Skeletal muscle cell (primary cell): Measurements from ENCODE around the gene PRKAA1.
"Not testable (repeated sequence)": the region's sequence is repeated elsewhere in the genome, so short reads cannot be mapped to it uniquely, and the experiment has no call there.

Experiments
- DNase-seq: peaks from one replicate; pipeline ENCODE4 v3.0.0-alpha.2; 2010; ENCODE audit warnings: low read depth
- H3K4me3 ChIP-seq: 2 replicates; pipeline ENCODE4 v1.5.1; 2011; ENCODE audit warnings: low read depth, mild to moderate bottlenecking, control low read depth, low read length, moderate library complexity

Gene PRKAA1

DNA sequence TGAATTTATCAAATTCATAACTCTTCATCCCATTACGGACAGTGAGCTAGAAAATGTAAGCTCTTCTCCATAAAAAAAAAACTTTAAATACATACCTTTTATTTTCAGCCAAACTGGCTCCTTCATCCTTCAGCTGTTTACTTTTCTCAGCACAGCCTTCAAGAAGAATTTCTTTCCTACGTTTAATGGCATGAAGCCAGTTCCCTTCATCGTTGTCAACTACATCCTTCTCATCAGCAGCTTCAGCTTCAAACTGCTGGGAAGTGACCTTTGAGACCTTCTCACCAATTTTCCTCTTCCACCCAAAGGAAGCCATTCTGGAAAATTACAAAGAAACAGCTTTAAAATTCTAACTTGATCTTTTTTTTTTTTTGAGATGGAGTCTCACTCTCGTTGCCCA, 51.5 kb downstream of the PRKAA1 start:
- H3K4me3 ChIP-seq = no peak overlapping the region
- DNase-seq = no peak

DNA sequence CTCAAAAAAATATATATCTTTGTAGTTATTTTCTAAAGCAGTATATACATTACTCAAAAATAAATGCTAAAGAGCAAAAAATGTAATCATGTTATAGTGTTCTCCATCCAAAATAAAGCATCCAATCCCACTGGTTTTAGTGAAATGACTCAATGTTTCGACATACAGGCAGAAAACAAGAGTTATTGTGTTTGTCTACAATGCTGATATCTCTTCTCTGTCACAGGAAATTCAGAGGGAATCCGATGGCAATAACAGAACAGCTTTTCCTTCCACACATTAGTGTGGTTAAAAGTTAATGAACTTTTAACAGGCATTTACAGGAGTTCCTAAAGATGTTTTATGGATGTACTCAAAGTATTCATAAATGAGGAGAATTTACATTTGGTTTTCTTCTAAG, 54.4 kb downstream of the PRKAA1 start:
- H3K4me3 ChIP-seq = no peak overlapping the region
- no peak for DNase-seq

DNA sequence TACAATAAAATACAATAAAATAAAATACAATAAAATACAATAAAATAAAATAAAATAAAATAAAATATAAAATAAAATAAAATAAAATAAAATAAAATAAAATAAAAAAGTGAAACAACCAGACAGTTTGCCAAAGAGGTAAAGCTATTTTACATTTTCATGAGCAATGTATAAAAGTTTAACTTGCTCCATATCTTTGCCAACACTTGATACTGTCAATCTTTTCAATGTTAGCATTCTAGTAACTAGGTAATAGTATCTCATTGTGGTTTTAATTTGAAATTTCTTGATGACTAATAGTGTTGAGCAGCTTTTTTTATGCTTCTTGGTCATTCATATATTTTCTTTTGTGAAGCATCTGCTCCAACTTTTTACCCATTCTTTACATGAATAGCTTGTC, 59.7 kb downstream of the PRKAA1 start:
- no peak for DNase-seq
- H3K4me3 ChIP-seq = no peak overlapping the region

DNA sequence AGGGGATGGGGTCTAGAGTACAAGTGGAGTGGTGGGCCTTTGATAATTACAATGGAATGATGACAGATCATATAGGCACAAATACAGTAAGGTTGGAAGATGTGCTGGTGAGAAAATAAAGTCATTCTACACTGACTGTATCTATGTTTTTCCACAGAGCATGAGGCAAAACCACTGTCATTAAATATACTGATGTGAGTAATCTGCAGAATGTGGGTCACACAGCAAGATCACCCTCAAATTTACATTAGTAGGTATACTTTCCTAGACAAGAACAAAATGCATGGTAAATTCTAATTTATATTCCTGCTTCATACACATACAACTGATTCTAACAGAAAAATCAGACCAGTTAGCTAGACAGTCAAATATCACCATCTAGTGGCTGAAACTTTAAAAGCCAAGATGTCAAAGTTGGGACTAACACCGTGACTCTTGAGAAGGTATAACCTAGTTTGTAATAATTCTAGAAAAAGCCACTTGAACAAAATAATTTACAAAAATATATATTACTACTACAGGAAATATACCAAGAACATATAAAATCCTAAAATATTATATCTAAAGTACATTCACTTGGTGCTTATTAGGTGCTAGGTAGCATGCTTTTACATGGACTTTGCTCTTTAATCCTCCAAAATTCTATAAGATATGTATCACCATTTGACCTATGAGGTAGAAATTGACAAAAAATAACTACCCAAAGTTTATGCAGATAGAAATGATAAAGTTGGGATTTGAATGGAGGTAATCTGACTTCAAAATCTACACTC, 61.9 kb downstream of the PRKAA1 start:
- no peak overlapping the region for H3K4me3 ChIP-seq
- no peak for DNase-seq

DNA sequence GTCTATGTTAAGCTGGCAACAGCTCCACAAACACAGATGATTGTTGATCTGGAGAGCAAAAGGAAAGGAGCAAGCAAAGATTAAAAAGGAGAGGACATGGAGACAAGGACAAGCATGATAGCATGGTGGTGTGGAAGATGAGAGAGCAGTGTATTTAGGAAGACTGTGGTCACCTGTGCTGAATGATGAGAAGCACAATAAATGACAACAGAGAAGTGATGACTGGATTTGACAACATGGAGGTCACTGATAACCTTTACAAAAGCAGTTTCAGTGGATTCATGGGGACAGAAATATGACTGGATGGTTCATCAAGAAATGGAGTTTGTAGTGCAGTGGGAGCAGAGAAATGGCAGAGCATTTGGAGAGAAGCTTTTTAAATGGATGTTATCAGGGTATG, 62.6 kb downstream of the PRKAA1 start:
- DNase-seq = no peak
- no peak overlapping the region for H3K4me3 ChIP-seq

DNA sequence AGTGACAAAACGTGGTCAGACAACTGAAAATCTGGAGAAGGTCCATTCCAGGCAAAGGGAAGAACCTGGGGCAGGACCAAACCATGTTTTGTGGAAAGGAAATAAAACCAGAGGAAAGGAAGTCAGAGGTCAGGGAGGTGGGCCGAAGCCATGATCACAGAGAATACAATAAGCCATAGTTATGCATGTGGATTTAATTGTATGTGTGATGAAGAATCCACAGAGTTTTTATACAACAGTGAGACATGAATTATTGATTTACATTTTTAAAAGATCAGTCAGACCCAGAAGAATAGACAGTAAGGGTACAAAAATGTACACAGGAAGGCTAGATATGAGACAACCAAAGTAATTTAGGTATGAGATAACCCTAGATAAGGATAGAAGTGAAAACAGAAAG, 63.2 kb downstream of the PRKAA1 start:
- H3K4me3 ChIP-seq = no peak overlapping the region
- no peak for DNase-seq

DNA sequence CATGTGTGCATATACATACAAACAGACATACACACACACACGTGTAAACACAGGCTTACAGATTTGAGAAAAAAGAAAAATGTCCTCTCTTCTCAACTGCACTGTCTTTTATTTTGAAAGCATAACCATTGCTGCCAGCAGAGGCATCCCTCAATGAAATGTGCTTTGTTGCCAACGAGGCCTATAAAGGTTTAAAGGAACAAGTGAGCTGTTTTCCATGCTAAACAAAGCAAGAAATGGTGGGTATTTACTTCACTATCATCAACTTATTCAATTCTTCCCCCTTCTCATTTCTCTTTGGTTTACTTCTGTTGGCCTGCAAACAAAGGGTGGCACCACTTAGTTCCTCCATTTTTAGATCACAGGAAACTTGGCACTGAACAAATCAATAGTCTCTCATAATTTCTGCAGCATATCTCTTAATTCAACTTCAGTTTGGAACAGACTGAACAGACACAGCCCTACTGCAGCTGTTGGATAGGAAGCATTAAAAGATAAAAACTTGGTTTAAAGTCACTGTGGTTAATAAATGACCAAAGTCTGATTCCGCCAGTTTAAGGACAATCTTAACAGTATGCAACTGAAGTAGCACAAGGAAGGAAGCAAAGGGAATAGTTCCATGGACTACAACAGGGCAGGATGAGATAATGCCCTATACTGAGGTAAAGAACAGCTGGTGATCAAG, 64.2 kb downstream of the PRKAA1 start:
- DNase-seq = no peak
- no peak overlapping the region for H3K4me3 ChIP-seq

DNA sequence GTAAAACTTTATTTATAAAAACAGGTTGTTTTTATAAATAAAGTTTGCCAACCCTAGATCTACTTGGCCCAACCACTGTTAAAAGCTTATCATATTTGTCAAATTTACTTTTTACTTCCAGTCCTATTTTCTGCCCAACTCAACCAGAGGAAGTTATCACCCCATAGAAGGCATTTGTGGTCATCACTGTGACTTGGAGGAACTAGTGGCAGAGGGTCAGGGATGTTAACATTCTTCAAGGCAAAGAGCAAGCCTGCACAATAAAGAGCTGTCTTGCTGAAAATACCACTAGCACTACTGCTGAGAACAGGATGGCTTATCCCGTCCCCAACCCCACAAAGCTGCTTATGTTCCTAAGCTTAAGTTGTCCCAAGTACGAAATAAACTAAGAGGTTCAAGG, 64.7 kb downstream of the PRKAA1 start:
- H3K4me3 ChIP-seq = no peak overlapping the region
- no peak for DNase-seq

DNA sequence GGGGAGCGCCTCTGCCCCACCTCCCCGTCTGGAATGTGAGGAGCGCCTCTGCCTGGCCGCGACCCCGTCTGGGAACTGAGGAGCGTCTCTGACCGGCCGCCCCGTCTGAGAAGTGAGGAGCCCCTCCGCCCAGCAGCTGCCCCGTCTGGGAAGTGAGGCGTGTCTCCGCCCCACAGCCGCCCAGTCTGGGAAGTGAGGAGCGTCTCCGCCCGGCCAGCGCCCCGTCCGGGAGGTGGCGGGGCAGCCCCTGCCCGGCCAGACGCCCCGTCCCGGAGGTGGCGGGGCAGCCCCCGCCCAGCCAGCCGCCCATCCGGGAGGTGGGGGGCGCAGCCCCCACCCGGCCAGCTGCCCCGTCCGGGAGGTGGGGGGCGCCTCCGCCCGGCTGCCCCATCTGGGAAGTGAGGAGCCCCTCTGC, 75.7 kb downstream of the PRKAA1 start:
- not testable (repeated sequence) for DNase-seq, H3K4me3 ChIP-seq

DNA sequence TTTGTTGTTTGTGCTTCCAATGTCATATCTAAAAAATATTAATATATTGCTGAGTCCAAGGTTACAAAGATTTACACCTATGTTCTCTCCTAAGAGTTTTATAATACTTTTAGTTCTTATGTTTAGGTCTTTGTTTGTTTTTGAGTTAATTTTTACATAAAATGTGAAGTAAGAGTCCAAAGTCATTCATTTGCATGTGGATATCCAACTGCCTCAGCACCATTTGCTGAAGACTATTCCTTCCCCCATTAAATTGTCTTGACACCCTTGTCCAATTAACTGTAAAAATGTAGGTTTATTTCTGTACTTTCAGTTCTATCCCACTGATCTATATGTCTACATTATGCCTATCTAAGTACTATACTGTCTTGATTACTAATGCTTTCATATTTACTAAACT, 78.1 kb downstream of the PRKAA1 start:
- H3K4me3 ChIP-seq = no peak overlapping the region
- no peak for DNase-seq

DNA sequence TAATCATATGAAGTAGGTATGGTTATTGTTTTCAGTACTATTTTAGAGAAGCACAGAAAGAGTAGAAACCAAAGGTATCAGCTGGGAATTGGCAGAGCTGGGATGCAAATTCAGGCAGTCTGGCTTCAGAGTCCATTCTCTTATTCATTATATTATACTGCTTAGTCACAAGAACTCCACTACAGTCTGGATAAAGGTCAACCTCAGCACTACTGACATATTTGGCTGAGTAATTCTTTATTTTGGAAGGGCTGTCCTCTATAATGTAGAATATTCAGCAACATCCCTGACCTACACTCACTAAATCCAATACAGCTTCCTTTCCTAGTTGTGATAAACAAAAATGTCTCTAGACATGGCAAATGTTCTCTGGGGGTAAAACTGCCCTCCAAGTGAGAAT, 80.9 kb downstream of the PRKAA1 start:
- peak; percentile 46 for DNase-seq

DNA sequence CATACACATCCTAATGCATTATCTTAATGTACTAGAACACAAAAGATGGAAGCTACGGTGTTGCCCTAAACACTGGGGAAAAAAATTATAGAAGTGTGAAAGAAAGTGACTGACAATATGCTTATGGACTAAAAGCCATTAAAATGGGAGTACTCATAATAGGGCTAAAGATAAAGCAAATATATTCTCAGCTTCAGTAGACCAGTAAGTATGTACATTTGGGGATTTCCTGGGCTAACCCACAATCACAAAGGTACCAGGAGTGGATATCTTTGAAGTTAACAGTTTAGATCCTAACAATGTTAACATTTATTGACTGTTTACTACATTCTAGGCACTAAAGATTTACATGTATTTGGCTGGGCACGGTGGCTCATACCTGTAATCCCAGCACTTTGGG, 81.6 kb downstream of the PRKAA1 start:
- no peak overlapping the region for H3K4me3 ChIP-seq
- no peak for DNase-seq

More for the DNA sequence above, 80.9 kb downstream of the PRKAA1 start:
- no peak overlapping the region for H3K4me3 ChIP-seq

DNA sequence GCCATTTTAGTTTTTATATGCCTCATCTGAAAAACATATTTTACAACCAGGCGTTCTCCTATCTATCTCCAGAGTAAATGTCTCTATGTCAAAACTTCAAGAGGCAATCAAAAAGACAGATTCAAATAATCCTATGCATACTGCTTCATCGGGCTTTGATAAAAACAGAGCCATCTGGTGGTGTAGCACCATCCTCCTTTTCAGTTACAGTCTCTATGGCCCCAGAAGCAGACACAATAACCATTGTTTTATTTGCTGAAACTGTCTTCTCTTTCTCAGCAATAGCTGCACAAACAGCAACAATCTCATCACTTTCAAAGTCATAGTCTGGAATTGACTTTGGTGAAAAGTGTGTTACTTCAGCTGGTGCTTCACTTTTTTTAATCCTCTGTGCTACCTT, 82.2 kb downstream of the PRKAA1 start:
- H3K4me3 ChIP-seq = no peak overlapping the region
- DNase-seq = no peak

DNA sequence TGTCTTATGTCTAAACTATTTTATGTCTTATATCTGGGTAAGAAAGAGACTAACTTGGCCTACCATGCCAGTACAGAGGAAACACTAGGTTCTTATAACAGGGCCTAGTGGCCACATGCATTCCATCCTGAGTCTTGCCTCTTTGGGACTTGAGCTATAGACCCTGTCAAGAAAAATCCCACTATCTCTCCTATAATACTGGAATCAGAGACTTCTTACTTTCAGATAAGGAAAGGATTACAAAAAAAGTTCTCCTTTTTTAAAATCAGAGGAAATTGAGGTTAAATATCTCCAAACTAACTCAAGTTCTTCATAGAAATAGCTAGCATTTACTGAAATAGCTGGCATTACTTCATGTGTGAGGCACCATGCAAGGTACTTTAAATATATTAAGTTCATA, 84.2 kb downstream of the PRKAA1 start:
- no peak overlapping the region for H3K4me3 ChIP-seq
- DNase-seq = no peak

DNA sequence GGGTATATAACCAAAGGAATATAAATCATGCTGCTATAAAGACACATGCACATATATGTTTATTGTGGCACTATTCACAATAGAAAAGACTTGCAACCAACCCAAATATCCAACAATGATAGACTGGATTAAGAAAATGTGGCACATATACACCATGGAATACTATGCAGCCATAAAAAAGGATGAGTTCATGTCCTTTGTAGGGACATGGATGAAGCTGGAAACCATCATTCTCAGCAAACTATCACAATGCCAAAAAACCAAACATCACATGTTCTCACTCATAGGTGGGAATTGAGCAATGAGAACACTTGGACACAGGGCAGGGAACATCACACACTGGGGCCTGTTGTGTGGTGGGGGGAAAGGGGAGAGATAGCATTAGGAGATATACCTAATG, 87.6 kb downstream of the PRKAA1 start:
- H3K4me3 ChIP-seq, DNase-seq: not testable (repeated sequence)
